ENCODE results near the gene ENDOV.

DNA sequence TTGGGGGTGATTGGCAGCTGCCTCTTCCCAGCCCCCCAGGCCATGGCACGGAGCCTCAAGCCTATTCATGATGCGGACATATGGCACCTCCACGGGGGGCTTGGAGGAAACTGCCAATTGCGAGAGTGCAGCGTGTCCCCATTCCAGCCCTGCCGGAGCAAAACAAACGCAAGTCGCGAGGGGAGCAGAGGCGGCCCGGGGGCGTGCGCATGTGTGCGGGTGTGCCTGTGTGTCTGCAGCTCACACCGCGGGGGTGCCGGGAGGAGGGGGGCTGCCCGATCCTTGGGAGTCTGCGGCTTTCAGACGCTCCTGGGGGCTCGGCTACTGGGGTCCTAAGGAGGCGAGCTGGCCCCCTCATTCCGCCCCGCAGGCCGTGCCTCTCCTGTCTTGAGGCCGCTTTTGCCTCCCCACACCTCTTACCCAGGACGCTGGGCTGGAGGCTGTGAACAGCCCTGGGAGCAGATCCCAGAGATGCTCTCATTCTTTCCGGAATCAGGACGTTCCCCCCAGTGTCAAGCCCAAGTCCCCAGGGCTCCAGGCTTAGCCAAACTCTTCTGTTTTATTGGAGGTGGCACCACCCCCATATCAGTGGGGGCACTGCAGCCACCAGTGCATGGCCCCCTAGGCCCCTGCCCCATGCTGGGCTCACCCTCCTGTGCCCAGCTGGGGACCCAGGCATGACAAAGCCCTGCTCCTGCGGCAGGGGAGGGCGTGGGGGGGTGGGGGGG lies 29.1 kb downstream of the ENDOV start:
- TF ChIP-seq, protein P1, sequence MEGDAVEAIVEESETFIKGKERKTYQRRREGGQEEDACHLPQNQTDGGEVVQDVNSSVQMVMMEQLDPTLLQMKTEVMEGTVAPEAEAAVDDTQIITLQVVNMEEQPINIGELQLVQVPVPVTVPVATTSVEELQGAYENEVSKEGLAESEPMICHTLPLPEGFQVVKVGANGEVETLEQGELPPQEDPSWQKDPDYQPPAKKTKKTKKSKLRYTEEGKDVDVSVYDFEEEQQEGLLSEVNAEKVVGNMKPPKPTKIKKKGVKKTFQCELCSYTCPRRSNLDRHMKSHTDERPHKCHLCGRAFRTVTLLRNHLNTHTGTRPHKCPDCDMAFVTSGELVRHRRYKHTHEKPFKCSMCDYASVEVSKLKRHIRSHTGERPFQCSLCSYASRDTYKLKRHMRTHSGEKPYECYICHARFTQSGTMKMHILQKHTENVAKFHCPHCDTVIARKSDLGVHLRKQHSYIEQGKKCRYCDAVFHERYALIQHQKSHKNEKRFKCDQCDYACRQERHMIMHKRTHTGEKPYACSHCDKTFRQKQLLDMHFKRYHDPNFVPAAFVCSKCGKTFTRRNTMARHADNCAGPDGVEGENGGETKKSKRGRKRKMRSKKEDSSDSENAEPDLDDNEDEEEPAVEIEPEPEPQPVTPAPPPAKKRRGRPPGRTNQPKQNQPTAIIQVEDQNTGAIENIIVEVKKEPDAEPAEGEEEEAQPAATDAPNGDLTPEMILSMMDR (IDR thresholded peaks at IDR 0.05), result no peak
- TF ChIP-seq POLR2AphosphoS5 (IDR thresholded peaks at IDR 0.05) (no peak), POLR2A (IDR thresholded peaks at IDR 0.05) (no peak)

Measured in stomach (tissue), 4 donors.